GM18502 (cell line): Measurements from ENCODE around the gene TUSC2.
"Not testable (repeated sequence)": the region's sequence is repeated elsewhere in the genome, so short reads cannot be mapped to it uniquely, and the experiment has no call there.

Experiments
- ATAC-seq: cut with Tn5 transposase; IDR thresholded peaks from one replicate; pipeline ENCODE4 v1.9.1; 2021; ENCODE audit warnings: mild to moderate bottlenecking; ENCODE audit not compliant: unreplicated experiment, poor library complexity

TUSC2 gene

GRCh38 chr3:50319894-50320625 is 8.0 kb downstream of the TUSC2 start:
- ATAC-seq = no peak

DNA sequence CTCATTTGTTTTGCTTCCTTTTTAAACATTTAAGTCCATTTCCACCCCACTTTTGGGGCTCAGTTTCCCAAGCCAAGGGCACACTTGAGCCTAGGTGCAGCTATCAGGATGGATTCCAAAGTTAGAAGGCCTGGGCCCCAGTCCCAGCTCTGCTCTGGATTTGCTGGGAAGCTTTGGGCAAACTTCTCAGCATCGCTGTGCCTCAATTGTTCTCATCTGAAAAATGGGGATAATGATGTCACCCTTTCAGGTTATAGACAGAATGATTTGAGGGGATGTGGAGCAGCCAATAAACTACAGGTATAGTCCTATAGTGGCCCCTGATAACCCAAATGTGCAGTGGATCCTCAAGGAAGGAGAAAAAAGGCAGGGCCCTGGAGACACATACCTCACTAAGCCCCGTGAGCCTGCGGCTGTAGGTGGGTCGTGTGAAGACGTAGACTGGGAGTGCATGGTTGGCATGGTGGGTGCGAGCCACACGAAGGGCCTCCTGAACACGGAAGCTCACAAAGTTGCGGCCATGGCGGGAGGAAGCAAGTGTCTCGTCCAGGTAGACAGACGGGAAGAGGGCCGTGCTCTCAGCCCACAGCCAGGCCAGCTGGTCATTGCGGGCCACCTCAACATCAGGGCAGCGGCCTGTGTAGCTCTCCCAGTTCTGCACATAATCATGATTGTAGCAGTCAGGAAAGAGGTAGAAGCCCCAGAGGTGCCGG is 8.7 kb downstream of the TUSC2 start:
- no peak for ATAC-seq

DNA sequence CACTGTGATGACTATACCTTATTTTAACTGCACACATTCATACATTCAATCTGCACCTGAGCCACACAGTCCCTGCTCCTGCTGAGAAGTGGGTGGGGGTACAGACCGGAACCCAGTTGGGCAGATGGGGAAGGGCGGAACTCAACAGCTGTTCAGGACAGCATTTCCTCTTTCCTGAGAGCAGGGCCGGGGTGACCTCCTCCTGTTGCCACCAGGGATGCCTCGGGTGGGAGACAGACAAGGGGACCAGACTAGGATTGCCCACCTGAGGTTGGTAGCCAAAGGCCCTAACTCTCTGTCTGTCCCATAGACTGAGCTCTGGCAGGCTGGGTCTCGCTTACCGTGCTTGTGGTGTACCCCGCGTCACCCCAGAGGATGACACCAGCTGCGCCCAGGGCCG is 9.4 kb downstream of the TUSC2 start:
- no peak for ATAC-seq

GRCh38 chr3:50318163-50318562 is 9.9 kb downstream of the TUSC2 start:
- ATAC-seq = no peak

- no peak for ATAC-seq
Measured at GRCh38 chr3:50317300-50317699, 10.7 kb downstream of the TUSC2 start.

DNA sequence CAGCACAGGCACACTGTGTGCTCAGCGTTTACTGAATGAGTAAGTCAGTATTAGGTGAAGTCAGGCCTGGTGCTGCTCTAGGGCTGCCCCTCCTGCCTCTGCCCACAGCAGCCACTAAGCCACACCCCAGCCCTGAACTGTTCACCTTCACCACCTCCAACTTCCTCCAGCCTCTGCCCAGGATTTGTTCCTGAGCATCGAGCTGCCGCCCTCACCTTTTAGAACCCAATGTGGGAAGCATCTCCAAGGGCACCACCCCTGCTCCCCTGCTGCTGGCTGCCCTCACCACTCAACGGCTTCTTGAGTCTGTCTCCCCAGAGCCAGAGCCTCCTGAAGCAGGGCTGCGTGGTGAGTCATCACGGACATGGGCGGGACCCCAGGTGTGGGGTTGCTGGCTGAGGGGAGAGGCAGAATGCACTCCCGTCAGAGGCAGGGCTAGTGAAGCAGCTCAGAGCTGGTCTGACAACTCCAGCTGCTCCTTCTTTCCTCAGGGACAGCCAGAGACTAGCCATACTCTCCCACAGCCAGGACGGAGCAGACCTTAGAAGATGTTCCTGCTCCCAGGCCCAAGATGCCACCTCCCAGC is 11.3 kb downstream of the TUSC2 start:
- ATAC-seq = no peak

DNA sequence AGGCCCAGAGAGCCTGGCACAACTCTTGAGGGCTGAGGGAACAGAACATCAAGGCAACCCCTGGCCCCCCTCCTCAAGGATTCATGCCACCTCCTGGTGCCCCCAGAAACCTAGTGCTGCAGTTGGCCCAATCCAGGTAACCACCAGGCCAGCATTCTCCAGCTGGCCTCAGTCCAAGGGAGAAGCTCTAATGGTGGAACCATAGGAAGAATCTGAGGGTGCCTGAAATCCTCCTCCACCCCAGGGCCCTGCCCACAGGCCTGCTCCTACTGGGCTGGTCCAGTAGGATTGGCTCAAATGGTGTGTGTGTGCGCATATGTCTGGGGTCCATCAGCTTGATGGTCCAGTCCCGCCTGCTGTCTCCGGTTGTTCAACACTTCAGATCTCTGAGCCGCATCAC is 13.2 kb downstream of the TUSC2 start:
- ATAC-seq = no peak

GRCh38 chr3:50314342-50314741 is 13.7 kb downstream of the TUSC2 start:
- ATAC-seq = no peak

DNA sequence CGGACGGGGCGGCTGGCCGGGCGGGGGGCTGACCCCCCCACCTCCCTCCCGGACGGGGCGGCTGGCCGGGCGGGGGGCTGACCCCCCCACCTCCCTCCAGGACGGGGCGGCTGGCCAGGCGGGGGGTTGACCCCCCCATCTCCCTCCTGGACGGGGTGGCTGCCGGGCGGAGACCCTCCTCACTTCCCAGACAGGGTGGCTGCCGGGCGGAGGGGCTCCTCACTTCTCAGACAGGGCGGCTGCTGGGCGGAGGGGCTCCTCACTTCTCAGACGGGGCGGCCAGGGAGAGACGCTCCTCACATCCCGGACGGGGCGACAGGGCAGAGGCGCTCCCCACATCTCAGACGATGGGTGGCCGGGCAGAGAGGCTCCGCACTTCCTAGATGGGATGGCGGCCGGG is 16.0 kb downstream of the TUSC2 start:
- ATAC-seq = not testable (repeated sequence)

GRCh38 chr3:50304601-50305000 is 23.4 kb downstream of the TUSC2 start:
- ATAC-seq = no peak

DNA sequence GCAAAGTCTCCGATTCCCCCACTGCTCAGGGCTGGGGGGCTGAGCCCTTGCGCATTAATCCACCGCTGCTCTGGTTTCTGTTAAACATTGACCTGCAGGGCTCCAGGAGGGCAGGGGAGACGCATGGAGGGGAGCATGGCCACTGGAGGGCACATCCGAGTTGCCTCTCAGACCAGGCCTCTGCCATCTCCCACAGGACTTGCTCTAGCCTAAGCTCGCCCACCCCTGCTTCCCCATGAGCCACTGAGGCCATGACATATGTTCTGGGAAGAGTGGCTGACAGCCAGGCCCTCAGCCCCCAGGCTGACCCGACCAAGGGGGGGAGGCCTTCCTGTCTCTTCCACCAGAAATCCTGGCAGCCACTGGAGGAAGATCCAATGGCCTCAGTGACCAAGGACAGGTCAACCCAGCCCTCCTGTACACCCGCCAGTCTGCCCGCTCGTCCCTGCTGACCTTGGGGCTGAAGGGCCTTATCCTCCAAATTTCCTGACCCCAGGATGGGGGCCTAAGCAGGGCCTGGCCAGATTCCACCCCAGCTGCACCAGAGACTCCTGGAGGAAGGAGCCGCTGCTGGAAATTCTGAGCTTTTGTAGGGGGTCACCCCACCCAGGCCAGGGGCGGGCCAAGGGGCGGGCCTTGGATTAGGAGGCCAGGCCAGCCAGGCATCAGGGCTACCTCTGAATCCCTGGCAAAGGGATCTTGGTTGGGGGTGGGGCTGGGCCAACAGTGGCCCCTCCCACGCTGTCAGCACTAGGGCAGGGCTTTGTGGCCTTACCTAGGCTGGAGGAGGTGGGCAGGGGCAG is 24.8 kb downstream of the TUSC2 start, which contains the start of gene HYAL1:
HYAL1 (minus strand) TSS at position 562 of the 803 bp plus-strand sequence. CDS start 618 bp downstream, outside the sequence.
- no peak for ATAC-seq

GRCh38 chr3:50302095-50303012 is 25.7 kb downstream of the TUSC2 start:
- no peak for ATAC-seq

DNA sequence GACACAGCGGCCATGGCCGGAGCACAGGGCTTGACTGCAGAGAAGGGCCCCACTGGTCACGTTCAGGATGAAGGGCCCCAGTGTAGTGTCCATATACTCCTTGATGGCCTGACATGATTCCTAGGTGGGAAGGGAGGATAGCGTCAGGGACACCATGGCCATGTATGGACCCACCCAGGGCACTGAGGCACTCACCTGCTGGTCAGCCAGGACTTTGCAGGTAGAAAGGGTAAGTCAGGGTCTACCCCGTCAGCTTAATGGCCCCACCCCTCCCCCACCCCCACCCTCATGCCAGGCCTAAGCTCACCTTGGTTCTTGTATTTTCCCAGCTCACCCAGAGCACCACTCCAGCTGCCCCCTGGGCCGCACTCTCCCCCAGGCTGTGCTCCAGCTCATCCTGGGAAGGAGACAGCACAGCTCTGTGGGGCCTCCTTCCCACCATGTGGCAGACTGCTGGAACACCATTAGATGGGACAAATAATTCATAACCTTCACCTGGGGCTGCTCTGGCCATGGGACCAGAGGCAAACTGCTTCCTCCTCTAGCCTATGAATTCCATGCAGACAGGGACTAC is 27.3 kb downstream of the TUSC2 start:
- no peak for ATAC-seq

- no peak for ATAC-seq
Measured at GRCh38 chr3:50299929-50300680, 27.9 kb downstream of the TUSC2 start.

DNA sequence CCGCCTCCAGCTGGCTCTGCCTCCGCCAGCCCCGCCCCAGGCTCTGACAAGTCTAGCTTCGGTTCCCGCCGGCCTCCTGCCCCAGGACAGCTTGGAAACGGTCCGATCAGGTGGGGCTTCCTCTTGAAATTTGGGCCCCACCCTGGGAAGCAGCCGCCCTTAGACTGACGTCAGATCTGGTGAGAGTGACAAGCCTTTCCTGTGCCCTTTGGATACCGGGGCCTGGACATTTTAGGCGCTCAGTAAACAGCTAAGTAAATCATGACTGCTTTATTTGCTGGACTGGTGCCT is 28.4 kb downstream of the TUSC2 start:
- no peak for ATAC-seq

DNA sequence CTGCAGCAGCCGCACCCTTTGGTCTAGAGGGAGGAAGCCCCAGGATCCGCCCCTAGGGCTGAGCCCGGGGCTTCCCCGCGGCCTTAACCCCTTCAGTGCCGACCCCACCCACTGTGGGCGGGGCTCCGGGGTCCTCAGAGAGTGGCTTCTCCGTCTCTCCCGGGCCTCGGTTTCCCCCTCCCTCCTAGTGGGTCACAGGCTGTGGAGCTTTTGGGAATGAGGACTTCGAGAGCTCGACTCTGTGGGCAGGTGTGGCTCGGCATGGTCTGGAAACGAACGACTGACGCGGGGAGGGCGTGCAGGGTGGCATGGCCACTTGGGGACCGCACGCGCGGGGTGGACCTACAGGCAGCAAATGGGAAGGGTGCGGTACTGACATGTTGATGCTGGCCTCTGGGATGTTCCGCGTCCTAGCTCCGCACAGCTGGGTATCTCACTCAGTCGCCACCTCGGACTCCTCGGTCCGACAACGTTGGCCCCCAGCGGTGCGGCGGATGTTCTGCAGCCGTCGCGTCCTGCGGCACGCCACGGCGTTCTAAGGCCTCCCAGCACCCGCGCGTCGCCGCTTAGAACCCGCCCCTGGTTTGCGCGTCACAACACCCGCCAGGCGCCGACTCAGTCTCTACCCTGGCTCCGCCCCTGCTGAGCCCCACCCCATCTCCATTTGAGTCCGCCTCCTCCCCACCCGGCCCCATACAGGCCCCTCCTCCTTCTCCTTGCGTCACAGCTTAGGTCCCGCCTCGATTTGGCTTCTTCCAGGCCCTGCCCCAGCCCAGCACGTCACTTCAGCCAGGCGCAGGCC is 29.0 kb downstream of the TUSC2 start, which contains the start of the genes HYAL3 and NAA80:
HYAL3 (minus strand) TSS at position 570 of the 802 bp plus-strand sequence. CDS start 3,803 bp downstream, outside the sequence.
NAA80 (minus strand) TSS at position 570 of the 802 bp plus-strand sequence. CDS start 1,942 bp downstream, outside the sequence.
- ATAC-seq = peak; percentile 82

DNA sequence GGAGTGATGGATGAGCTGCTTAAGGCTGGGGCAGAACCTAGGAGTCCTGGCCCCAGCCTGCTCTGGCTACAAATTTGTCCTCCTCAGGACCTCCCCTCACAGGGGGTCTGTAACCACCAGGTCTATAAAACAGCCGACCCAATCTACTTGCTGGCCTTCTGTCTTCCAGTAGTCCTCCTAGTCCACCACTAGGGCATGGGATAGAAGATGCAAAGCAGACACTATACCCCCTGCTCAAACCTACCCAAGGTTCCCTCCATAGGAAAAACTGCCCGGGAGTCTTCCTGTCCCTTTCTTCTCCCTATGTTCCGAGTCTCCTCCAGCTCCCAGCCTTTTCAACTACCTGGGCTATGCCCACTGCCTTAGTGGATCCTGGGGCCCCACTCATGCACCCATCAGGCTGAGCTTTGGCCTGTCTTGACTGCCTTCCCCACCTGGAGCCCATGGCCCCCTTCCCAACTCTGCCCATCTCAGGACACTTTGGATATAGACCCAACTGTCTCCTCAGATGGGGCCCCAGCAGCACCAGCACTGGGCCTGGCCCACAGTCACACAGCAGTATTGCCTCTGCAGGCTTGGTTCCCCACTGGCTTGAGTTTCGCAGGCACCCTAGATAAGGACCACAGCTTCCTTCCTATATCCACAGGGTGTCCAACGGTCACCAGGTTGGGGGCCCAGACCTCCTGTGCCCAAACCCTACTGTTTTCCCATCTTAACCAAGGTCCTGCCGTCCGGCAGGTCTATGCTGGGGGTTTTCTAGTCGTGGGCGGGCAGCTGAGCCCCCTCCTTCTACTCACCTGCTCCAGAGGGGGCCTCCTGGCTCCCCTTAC is 29.9 kb downstream of the TUSC2 start:
- ATAC-seq = no peak
